Omental fat pad (tissue), 4 donors: ENCODE measurements around the gene CETN1. TPM values are rescaled to one million over a fixed set of nuclear protein-coding genes. Genes with fewer than 3 reads are reported as not detected.

ENCODE experiments used
- ATAC-seq: fragments of 150-250 bp; one replicate; pipeline ENCODE4 v1.9.1; 2016; ENCODE audit warnings: mild to moderate bottlenecking, moderate library complexity; ENCODE audit not compliant: low FRiP score
- DNase-seq: peaks from one replicate; pipeline ENCODE4 v3.0.0-alpha.2; 2019; ENCODE audit warnings: low spot score
- total RNA-seq, 4 donors: library from RNA; depleted of rRNA; stranded (reverse); fragments of >200 nt; gene quantifications; one replicate each; pipeline ENCODE4 v1.1.0, GENCODE V29; 2016
- TF ChIP-seq, protein P1 (sequence below), 3 donors: fragments of 450-650 bp; IDR thresholded peaks; one replicate each; pipeline ENCODE4 v1.5.1; 2016 to 2017; ENCODE audit warnings: antibody characterized with exemption in 3 of 3, mild to moderate bottlenecking in 3 of 3, moderate library complexity in 2 of 3

Gene CETN1
- total RNA-seq, 4 donors from 2014 or later = not detected

GRCh38 chr18:570256-570655 lies 9.9 kb upstream of the CETN1 start:
- TF ChIP-seq, protein P1, sequence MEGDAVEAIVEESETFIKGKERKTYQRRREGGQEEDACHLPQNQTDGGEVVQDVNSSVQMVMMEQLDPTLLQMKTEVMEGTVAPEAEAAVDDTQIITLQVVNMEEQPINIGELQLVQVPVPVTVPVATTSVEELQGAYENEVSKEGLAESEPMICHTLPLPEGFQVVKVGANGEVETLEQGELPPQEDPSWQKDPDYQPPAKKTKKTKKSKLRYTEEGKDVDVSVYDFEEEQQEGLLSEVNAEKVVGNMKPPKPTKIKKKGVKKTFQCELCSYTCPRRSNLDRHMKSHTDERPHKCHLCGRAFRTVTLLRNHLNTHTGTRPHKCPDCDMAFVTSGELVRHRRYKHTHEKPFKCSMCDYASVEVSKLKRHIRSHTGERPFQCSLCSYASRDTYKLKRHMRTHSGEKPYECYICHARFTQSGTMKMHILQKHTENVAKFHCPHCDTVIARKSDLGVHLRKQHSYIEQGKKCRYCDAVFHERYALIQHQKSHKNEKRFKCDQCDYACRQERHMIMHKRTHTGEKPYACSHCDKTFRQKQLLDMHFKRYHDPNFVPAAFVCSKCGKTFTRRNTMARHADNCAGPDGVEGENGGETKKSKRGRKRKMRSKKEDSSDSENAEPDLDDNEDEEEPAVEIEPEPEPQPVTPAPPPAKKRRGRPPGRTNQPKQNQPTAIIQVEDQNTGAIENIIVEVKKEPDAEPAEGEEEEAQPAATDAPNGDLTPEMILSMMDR (IDR thresholded peaks at IDR 0.05) = no peak
- DNase-seq (no peak), ATAC-seq (no peak)

DNA sequence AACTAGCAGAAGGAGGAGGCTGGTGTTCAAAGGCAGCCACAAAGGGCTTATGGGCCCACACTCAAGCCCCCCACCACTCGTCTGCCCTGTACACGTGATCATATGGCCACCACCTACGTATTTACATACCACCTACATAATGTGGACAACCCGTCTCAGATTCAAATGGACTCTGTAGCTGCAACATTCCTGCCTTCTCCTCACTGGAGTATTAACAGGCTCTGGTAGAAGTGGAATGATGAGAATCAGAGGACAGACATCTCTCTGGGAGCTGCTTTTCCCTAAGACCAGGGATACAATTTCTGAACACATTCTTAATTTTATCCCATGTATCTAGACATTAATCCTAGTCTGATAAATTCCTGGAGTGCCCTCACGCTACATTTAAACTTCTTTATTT lies 9.5 kb upstream of the CETN1 start:
- DNase-seq (no peak), ATAC-seq (no peak)
- TF ChIP-seq, protein P1 (IDR thresholded peaks at IDR 0.05) = no peak

DNA sequence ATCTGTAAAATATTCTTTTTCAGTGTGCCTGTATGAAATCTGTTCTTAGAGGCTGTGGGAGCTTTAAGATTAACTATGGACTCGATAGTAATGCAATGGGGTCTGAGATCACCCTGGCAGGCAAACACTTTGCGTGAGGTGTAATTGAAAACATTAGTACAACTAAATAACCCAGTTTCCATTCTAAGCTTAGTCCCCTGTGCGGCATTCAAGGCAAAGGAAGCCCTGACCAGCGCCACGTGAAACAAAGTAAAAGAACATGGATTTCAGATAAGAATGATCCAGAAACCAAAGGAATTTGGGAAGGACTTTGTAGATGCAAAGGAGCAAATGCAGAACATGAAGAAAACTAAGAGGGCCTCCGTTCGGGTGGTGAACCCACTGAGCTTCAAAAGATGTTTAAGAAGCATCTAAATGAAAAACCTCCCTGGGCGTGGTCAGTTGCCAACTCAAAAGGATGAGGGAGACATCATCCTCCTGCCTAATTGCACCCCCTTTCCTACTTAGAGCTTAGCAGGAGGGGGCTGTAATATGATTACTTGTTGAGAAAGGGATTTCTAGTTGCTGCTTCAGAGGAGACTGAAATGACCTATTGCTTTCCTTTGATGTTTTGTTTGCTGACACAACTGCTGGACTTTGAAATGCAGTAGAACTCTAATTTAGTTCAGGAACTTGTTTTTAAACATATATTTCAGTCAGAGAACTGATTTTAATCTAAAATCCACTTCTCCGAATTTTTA lies 7.9 kb upstream of the CETN1 start:
- ATAC-seq (no peak), DNase-seq (no peak)
- TF ChIP-seq, protein P1 (IDR thresholded peaks at IDR 0.05) = no peak

GRCh38 chr18:572831-573289 lies 7.3 kb upstream of the CETN1 start:
- no peak for ATAC-seq
- DNase-seq = no peak
- TF ChIP-seq, protein P1 (IDR thresholded peaks at IDR 0.05) = no peak

GRCh38 chr18:573385-573784 lies 6.8 kb upstream of the CETN1 start:
- DNase-seq = no peak
- ATAC-seq = no peak
- TF ChIP-seq, protein P1 (IDR thresholded peaks at IDR 0.05) = no peak

DNA sequence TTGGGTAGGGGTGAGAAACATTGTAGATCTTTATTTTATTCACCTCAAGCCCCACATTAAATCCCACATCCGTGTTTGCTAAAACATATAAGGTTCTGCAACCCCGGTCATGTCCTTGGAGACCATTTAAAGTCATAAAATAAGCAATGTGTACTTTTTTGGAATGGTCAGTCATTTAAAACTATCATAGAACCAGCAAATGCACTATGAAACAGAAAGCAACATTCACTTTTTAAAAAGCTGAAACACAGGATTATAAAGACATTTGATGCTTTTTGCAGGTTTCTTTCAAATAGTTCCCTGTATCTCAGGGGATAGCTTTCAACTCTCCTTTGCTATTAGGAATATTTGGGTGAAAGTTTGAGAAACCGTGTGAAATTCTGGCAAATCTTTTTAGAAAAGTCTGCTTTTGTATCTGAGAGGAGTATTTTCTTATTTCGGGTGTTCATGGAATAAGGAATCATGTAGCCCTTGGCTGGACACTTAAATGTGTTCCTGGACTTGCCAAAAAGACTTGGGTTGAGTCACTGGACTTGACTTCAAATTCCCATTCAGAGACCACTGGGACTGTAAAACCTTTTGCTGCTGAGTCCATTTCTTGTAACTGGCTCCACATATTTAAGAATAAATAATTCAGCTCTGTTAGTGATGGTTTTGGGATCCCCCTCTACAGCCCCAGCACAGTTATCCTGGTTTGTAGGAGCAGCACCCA lies 5.9 kb upstream of the CETN1 start:
- ATAC-seq (no peak), DNase-seq (no peak)
- TF ChIP-seq, protein P1 (IDR thresholded peaks at IDR 0.05) = no peak
